GM21381 (cell line): ENCODE data around the gene NCAM1.

Experiments used
- ATAC-seq: cut with Tn5 transposase; IDR thresholded peaks from one replicate; pipeline ENCODE4 v1.9.1; 2021; ENCODE audit warnings: mild to moderate bottlenecking, moderate library complexity; ENCODE audit not compliant: unreplicated experiment

Gene NCAM1

DNA sequence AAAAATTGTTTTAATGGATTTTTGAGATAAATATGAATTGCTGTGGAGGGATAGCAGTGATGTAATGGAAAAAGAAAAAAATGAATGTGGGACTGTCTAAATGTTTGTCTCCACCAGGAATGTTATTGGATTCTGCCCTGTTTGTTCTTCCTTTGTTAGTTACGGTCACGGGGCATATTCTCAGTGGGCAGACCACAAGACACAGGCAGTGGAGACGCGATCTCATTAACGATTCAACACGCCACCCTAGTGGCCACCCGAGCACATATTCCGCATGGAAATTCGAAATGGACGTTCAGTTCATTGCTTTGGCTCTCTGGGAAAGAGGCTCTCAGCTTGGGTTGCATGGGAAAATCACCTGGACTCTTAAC lies 201.4 kb downstream of the NCAM1 start:
- no peak for ATAC-seq

DNA sequence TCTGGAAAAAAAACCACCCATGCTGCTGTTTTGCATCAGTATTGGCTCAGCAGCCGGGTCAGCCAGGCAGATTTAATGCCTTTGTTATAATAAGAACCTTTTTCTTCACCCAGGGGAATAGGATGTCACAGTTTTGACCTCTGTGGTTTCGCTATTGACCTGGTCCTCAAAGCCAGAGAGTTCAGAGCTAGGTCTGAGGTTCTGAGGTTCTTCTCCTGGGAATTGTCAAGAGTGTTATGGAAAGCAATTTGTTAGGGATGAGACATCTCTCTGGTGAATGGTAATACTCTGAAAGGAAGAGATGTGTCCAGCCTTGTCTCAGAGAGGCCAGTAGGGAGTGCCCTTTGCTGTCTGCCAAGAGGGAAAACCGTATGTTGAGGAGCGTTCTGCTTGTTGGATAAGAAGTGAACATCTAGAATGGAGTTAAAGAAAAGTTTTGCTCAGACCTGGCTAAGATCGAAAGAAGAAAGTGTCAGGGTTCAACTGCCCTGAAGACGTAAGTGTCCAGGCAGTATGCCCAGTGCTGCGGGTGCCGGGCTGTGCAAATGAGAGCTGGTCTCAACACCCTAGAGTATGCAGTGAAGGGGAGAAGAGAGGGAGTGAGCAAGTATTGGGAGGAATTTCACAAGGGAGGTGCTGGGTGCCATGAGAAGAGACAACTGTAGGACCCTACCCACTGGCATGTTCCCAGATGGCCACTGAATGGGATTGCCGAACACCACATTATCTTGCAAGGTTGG lies 202.2 kb downstream of the NCAM1 start:
- no peak for ATAC-seq

DNA sequence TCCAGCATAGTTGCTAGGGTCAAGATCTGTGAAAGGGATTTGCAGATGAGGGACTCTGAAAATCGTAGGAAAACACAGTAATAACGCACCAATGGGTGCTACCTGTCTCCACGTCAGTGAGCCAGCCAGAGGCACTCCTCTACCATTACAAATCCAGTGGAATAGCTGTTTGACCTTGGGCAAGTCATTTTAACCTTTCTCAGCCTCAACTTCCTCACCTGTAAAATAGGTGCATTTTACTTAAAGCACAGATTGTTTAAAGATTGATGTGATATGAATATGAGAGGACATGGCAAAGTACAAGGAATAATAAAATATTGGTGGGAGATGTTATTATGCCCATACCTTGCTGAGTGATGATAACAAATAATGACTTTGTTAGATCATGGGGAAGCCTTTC lies 205.1 kb downstream of the NCAM1 start:
- ATAC-seq = no peak

- no peak for ATAC-seq
Observed at GRCh38 chr11:113167599-113167998, 206.4 kb downstream of the NCAM1 start.

DNA sequence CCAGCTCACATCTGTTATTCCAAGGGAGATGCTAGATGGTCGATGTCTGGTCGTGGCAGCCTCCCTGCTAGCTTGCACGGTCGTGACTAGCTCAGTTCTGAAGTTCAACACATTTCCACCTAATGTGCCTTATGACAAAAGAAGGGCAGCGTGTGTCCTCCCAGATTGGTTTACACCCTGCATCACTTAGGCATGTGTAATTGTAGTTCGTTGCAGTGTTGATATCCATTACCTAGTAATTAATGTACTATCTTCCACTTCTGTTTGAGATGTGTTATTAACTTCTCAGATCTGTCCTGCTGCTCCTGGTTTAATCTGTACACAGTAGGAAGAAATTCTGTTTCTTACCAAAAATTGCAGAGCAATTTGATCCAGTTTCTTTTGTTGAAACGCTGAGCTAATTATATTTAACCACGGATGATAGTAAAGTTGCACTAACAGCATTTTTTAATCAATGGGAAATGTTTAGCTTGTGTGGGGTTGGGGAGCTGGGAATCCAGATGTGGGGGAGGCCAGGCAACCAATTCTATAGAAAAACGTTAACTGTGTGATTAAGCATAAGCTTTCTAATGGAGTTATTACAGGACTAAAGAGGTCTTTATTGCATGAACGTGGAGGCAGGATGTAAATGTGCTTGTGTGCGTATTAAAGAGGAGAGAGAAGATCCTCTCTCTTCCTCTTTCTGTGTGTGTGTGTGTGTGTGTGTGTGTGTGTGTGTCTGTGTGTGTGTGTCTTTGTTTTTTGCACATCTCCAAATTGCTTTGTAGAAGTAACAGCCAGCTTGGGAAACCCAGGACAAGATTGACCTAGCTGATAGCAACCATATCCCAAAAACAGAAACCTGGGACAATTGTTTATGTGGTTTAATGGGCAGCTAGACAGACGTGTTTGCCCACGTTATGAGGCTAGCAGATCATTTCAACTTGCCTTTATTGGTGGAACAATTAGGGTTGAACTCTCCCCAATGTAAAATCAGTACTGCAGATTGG lies 207.4 kb downstream of the NCAM1 start:
- ATAC-seq = no peak

- no peak for ATAC-seq
Observed at GRCh38 chr11:113172382-113172951, 211.2 kb downstream of the NCAM1 start.

GRCh38 chr11:113173126-113173525 lies 211.9 kb downstream of the NCAM1 start:
- ATAC-seq = no peak

DNA sequence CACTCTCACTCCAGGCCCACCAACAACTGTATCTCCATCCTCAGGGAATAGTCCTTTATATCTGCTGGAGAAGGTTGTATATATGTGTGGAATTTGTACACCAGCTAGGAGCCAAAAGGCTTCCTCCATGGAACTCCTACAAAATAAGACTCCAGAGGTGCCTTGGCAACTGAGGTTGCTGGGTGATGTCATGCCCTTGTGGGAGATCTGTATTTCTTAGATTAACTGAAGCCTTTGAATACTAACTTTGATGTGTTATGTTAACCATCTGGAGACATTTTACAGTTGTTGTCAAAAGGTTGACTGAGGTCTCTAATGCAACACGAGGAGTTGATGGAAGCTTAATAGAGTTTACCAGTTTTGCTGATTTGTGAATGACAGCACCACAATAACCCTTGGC lies 213.7 kb downstream of the NCAM1 start:
- no peak for ATAC-seq

DNA sequence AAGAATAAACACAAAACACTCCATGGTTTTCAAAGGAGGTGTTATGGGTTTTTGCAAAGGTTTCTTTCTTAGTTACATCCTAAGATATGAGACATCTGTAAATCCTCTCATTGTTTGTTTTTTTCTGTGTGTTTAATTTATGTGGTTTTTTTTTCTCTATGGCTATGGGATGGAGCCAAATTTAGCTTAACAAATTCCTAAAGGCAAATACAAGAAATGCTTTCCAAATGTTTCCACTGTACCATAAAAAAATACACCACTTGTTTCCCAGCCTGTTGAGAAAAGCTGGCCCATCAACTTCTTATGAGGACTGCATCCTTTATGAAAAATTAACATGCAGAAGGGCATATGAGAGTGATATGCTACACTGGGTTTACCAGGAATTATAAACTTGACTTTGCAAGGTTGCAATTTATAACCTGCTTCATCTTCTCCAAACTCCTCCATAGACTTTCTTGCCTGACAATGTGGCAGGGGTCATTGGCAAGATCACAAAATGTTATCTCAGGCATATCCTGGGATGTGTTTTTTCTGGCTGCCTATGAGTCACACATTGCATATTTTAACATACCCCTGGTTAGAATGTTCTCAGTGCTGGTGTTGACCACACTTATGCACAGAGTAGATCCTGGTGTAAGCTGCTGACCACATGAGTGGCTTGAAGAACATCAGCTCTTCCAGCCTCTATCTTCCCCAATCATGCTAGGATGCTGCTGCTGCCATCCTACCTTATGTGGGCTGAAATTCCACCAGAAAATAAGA lies 215.6 kb downstream of the NCAM1 start:
- ATAC-seq = no peak

DNA sequence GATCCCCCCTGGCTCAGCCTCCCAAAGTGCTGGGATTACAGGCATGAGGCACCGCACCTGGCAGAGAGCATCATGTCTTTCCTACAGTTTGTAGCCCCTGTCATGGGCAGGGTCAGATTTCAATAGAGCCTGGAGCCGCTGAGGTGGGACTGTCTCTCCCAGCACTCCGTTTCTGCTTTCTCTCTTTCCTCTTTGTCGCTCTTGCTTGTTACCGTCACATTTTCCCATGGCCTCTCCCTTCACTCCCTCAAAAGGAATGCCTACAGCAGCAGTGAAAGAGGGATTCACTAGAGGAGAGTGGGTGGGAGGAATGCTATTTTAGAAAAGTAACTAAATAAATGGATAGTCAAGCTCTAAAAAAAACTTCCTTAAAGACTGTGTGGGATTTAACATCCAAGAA lies 216.5 kb downstream of the NCAM1 start:
- ATAC-seq = no peak

DNA sequence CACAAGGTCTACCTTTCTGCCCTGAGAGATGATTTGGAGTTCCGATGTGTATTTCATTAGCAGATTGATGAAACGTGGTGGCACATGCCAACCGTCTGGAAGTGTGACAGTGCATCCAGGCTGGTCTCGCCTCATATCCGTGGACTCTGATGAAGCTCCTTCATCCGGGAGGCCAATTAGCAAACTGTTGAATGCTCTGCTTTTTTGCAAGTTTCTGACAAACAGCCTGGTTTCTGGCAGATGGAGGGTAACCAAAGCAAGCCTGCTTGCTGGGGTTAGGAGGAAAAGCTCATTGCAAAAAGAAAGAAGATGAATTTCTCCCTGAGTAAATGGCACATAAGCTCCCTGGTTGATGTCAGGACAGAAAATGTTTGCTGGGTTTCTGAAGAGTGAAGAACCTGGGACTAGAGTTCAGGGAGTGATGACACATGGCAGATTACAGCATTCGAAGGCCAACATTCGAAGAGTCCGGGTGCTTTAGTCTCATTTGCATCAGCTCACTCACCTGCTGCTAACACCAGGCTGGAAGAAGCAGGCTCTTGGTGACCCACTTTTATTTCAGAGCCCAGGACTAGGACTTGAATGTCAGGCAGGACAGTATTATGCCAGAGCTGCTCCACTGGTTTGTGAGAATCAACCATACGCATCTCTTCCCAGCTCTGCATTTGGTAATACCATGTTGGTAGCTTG lies 217.3 kb downstream of the NCAM1 start:
- no peak for ATAC-seq

- ATAC-seq = no peak
Observed at GRCh38 chr11:113179181-113179704, 218.0 kb downstream of the NCAM1 start.

DNA sequence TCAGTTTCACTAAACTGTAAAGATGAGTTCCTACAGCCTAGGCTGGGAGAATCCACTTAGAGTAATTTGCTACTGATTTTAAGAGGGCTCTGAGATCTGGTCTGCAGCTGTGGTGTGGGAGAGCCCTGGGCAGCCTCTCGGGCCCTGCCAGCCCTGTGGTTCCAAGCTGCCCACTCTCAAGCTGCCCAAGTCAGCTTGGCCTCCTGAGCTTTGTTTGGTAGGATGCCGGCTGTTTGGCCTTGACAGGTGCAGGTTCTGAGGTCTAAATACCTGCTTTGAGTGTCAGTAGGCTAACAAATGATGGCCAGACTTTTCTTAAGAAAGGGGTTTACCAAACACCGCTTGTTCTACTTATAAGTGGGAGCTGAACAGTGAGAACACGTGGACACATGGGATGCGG lies 219.9 kb downstream of the NCAM1 start:
- ATAC-seq = no peak

- no peak for ATAC-seq
Observed at GRCh38 chr11:113182288-113182687, 221.1 kb downstream of the NCAM1 start.

DNA sequence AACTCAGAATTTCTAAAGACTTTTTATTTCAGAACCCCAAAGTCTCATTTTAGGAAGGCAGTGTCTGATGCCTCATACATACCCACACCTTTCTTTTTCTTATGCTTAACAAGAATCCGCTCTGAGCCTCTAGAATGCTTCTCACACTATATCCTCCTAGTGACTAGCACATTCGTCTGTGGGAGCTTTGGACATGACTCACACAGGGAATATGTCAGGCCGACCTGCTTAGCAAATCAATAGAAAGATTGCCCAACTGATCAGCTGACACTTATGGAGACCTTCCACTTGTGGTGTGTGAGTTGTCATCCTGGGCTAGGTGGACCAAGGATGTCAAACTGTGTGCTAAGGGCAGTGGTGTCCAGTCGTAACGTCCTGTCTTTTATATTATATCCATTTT lies 223.3 kb downstream of the NCAM1 start:
- no peak for ATAC-seq

DNA sequence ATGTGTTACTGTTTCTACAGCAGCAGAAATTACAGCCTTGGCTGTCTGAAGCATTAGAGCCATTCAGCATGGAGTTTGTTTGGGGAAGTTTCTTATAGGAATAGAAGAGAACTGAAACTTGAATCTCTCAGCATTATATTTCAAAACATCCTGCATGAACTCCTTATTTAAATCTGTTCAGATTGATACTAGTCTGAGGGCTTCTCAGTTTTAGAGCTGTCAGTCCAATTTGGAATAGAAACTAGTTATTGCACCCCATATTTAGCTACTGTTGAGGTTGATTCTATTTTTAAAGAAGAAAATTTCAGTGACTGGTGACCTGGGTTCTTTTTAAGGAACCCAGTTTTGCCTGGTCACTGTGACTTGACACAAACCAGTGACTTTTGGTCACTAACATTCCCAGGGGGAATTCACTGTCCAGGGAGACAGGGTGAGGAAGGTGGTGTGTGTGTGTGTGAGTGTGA lies 227.2 kb downstream of the NCAM1 start:
- peak; percentile 60 for ATAC-seq

DNA sequence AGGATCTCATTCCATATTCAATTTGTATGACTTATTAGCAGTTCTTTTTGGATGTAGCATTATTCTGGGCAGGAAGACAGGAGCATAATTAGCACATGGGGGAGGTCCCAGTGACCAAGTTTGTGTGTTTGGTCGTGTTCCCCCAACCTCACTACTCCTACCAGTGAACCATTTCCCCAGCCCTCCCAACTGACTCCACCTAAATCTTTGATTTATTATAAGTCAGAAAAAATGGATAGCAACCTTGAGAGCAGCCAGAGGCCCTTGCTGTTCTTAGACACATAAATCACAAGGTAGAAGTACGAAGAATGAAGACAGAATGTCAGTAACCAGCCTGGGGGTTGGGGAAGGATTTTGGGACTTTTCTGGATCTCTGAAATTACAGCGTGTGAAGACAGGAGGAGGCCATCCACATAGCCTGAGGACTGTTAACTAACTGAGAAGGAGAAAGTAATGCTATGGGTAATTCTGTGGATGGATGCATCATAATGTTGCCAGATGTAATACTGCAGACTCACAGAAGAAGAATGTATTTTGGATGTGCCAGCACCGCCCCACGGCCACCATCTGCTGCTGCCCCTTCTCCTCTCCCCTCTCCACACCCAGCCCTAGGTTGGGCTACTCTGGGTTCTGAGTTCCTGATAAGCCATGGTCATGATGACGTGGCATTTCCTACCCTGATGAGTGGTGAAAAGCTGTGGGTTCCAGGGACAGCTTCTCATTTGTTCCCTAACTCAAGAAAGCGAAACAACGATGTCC lies 228.9 kb downstream of the NCAM1 start:
- ATAC-seq = no peak

- no peak for ATAC-seq
Observed at GRCh38 chr11:113192121-113192925, 231.1 kb downstream of the NCAM1 start.

- ATAC-seq = no peak
Observed at GRCh38 chr11:113193016-113193415, 231.8 kb downstream of the NCAM1 start.
